CD14-positive monocyte (primary cell): Measurements from ENCODE around the gene KCNB1. TPM values are rescaled to one million over a fixed set of nuclear protein-coding genes. Genes with fewer than 3 reads are reported as not detected.

Experiments
- DNase-seq, 3 donors: peaks; one replicate each; pipeline ENCODE4 v3.0.0-alpha.2; 2011 to 2022
- H2AFZ ChIP-seq: 2 replicates; pipeline ENCODE4 v1.6.0; 2012; ENCODE audit warnings: mild to moderate bottlenecking, low read depth, low read length, inconsistent platforms; ENCODE audit not compliant: insufficient read depth, poor library complexity, severe bottlenecking
- H3K27ac ChIP-seq, 2 donors: 1 replicate in 1 of 2; 2 replicates in 1 of 2; pipeline ENCODE4 v1.5.1; 2012 to 2013; ENCODE audit warnings: low read length in 2 of 2, control low read depth in 1 of 2, inconsistent platforms in 1 of 2, low read depth in 1 of 2, mild to moderate bottlenecking in 1 of 2
- H3K27me3 ChIP-seq, 2 donors: one replicate each; pipeline versions ENCODE4 v1.6.0 to v1.6.1; 2011 to 2013; ENCODE audit warnings: low read length in 2 of 2; ENCODE audit not compliant: control insufficient read depth in 2 of 2, insufficient read depth in 2 of 2
- H3K36me3 ChIP-seq, 2 donors: replicated peaks in 1 of 2; 1 replicate in 1 of 2; 2 replicates in 1 of 2; pipeline versions ENCODE4 v1.5.1 to v1.6.1; 2012 to 2013; ENCODE audit warnings: low read length in 2 of 2, control low read depth in 1 of 2, inconsistent platforms in 1 of 2, mild to moderate bottlenecking in 1 of 2; ENCODE audit not compliant: insufficient read depth in 2 of 2, control insufficient read depth in 1 of 2
- H3K4me1 ChIP-seq, 2 donors: 1 replicate in 1 of 2; 2 replicates in 1 of 2; pipeline versions ENCODE4 v1.5.1 to v1.6.1; 2012 to 2013; ENCODE audit warnings: low read length in 2 of 2, control low read depth in 1 of 2, inconsistent platforms in 1 of 2, mild to moderate bottlenecking in 1 of 2, moderate library complexity in 1 of 2; ENCODE audit not compliant: insufficient read depth in 2 of 2, control insufficient read depth in 1 of 2
- H3K4me2 ChIP-seq: replicated peaks from 2 replicates; pipeline ENCODE3; 2012; ENCODE audit warnings: low read length, moderate library complexity, mild to moderate bottlenecking; ENCODE audit not compliant: poor library complexity, severe bottlenecking; ENCODE audit errors: extremely low read depth
- H3K4me3 ChIP-seq, 3 experiments: fragments of 200-600 bp in 1 of 3; sonication (generic) in 1 of 3; replicated peaks in 1 of 3; 1 replicate in 2 of 3; 2 replicates in 1 of 3; pipeline ENCODE4 v1.5.1; 2011 to 2013; ENCODE audit warnings: low read length in 3 of 3, mild to moderate bottlenecking in 3 of 3, control low read depth in 2 of 3, low read depth in 2 of 3, inconsistent platforms in 1 of 3, moderate library complexity in 1 of 3
- H3K79me2 ChIP-seq: 2 replicates; pipeline ENCODE4 v1.6.0; 2012; ENCODE audit warnings: mild to moderate bottlenecking, control low read depth, inconsistent platforms, low read length, moderate library complexity; ENCODE audit not compliant: insufficient read depth
- H3K9ac ChIP-seq: 2 replicates; pipeline ENCODE4 v1.6.0; 2017; ENCODE audit warnings: low read length, mild to moderate bottlenecking; ENCODE audit not compliant: insufficient read depth, poor library complexity, severe bottlenecking
- H3K9me3 ChIP-seq, 2 donors: replicated peaks in 1 of 2; 1 replicate in 1 of 2; 2 replicates in 1 of 2; pipeline versions ENCODE4 v1.5.1 to v1.6.1; 2012 to 2013; ENCODE audit warnings: low read length in 2 of 2, control low read depth in 1 of 2; ENCODE audit not compliant: control insufficient read depth in 1 of 2, insufficient read depth in 1 of 2
- H4K20me1 ChIP-seq: 2 replicates; pipeline ENCODE4 v1.6.0; 2012; ENCODE audit warnings: mild to moderate bottlenecking, low read length, control low read depth, moderate library complexity; ENCODE audit not compliant: insufficient read depth
- H3K27ac Mint-ChIP-seq, 7 donors: one replicate each; pipeline ENCODE4 v1.8.0; 2020; ENCODE audit warnings: mild to moderate bottlenecking in 7 of 7, mixed read lengths in 7 of 7, moderate library complexity in 6 of 7, inconsistent platforms in 2 of 7
- H3K27me3 Mint-ChIP-seq, 3 donors: one replicate each; pipeline ENCODE4 v1.8.0; 2021 to 2022; ENCODE audit warnings: low read depth in 3 of 3, mild to moderate bottlenecking in 3 of 3, mixed read lengths in 3 of 3, moderate library complexity in 3 of 3, inconsistent platforms in 1 of 3
- H3K36me3 Mint-ChIP-seq, 2 donors: one replicate each; pipeline ENCODE4 v1.8.0; 2020; ENCODE audit warnings: mixed read lengths in 2 of 2, inconsistent platforms in 1 of 2, mild to moderate bottlenecking in 1 of 2
- H3K4me1 Mint-ChIP-seq: one replicate; pipeline ENCODE4 v1.8.0; 2020; ENCODE audit warnings: mild to moderate bottlenecking, mixed read lengths
- H3K4me3 Mint-ChIP-seq, 2 donors: one replicate each; pipeline ENCODE4 v1.8.0; 2020; ENCODE audit warnings: mild to moderate bottlenecking in 2 of 2, mixed read lengths in 2 of 2, moderate library complexity in 1 of 2
- H3K9me3 Mint-ChIP-seq, 7 donors: one replicate each; pipeline ENCODE4 v1.8.0; 2020 to 2022; ENCODE audit warnings: mixed read lengths in 7 of 7, mild to moderate bottlenecking in 6 of 7, moderate library complexity in 6 of 7, inconsistent platforms in 2 of 7
- CTCF ChIP-seq: fragments of 200-600 bp; IDR thresholded peaks from one replicate; pipeline ENCODE4 v1.8.0; 2022; ENCODE audit warnings: antibody characterized with exemption, mild to moderate bottlenecking
- WGBS: methylation state at CpG from one replicate; pipeline ENCODE4 v1.1.5; 2013; ENCODE audit warnings: missing lambda C conversion rate; ENCODE audit not compliant: insufficient coverage; 5-methylcytosine and 5-hydroxymethylcytosine counted together
- intact Hi-C, 2 donors: fragments of 100-400 bp; cut with micrococcal nuclease; formaldehyde crosslinking; loops; one replicate each; pipeline versions ENCODE4 v1.15.0 to v1.15.1; 2023
- polyA plus RNA-seq, 3 donors: library from polyadenylated mRNA; depleted of rRNA in 1 of 3; unstranded in 2 of 3; stranded (reverse) in 1 of 3; fragments of 300-500 nt in 2 of 3; fragments of >200 nt in 1 of 3; fragmentation: Illumina TruSeq in 2 of 3; gene quantifications; 1 replicate in 2 of 3; 2 replicates in 1 of 3; pipeline ENCODE4 v1.2.3, GENCODE V29; 2012 to 2021

KCNB1 gene
- polyA plus RNA-seq, 3 donors = not detected

GRCh38 chr20:49397525-49397924 is 84.9 kb downstream of the KCNB1 start:
- Mint-ChIP-seq H3K9me3 (peaks cover 0 to 3% (median 0%) of the 10 kb centered on the region in 7 donors), H3K4me3 (no peak overlapping the region)
- intact Hi-C loops = no loop called here

GRCh38 chr20:49396230-49396629 is 86.2 kb downstream of the KCNB1 start:
- H3K27ac ChIP-seq = no peak overlapping the region
- H3K79me2 ChIP-seq = no peaks in the 10 kb centered on the region
- peaks cover 5 to 11% (median 7%) of the 10 kb centered on the region in 3 donors for H3K27me3 Mint-ChIP-seq
- TF ChIP-seq CTCF = no peak
- no peaks in the 10 kb centered on the region for H3K27me3 ChIP-seq
- no peaks in the 10 kb centered on the region for H3K9me3 ChIP-seq
- no peak for DNase-seq
- 100% methylated on average over 2 of the region's 7 CpGs for WGBS
- no peak overlapping the region for H3K4me3 Mint-ChIP-seq
- no peak overlapping the region for H3K9ac ChIP-seq
- H3K36me3 Mint-ChIP-seq = no peaks in the 10 kb centered on the region
- no peaks in the 10 kb centered on the region for H3K36me3 ChIP-seq
- no peaks in the 10 kb centered on the region for H3K4me1 ChIP-seq
- H4K20me1 ChIP-seq = no peaks in the 10 kb centered on the region
- intact Hi-C loops = no loop called here
- H3K4me1 Mint-ChIP-seq = no peaks in the 10 kb centered on the region
- H3K9me3 Mint-ChIP-seq = peaks cover 0 to 2% (median 0%) of the 10 kb centered on the region in 7 donors
- no peak overlapping the region for H3K4me2 ChIP-seq
- H3K27ac Mint-ChIP-seq = no peak overlapping the region
- no peak overlapping the region for H2AFZ ChIP-seq
- no peak overlapping the region for H3K4me3 ChIP-seq

More at GRCh38 chr20:49397525-49397924, 84.9 kb downstream of the KCNB1 start:
- no peak overlapping the region for H3K9ac ChIP-seq
- no peak overlapping the region for H3K4me2 ChIP-seq
- no peaks in the 10 kb centered on the region for H3K4me1 ChIP-seq
- no peaks in the 10 kb centered on the region for H3K79me2 ChIP-seq
- peaks cover 0 to 1% of the 10 kb centered on the region in 2 donors for H3K27me3 ChIP-seq
- no peaks in the 10 kb centered on the region for H3K36me3 ChIP-seq
- H3K27me3 Mint-ChIP-seq = peaks cover 4 to 6% (median 5%) of the 10 kb centered on the region in 3 donors
- no peak overlapping the region for H3K27ac ChIP-seq
- no peak overlapping the region for H3K27ac Mint-ChIP-seq
- H2AFZ ChIP-seq = no peak overlapping the region
- no peaks in the 10 kb centered on the region for H4K20me1 ChIP-seq
- no peak overlapping the region for H3K4me3 ChIP-seq
- no peaks in the 10 kb centered on the region for H3K36me3 Mint-ChIP-seq
- TF ChIP-seq CTCF = no peak
- DNase-seq = no peak
- WGBS = 100% methylated on average over 3 of the region's 6 CpGs
- no peaks in the 10 kb centered on the region for H3K9me3 ChIP-seq
- H3K4me1 Mint-ChIP-seq = no peaks in the 10 kb centered on the region
